Naive thymus-derived CD8-positive, alpha-beta T cell (primary cell): ENCODE data around the gene CELF5. TPM values are rescaled to one million over a fixed set of nuclear protein-coding genes. Genes with fewer than 3 reads are reported as not detected.

ENCODE experiments used
- ATAC-seq, 2 donors: fragments of 150-1000 bp; cut with Tn5 transposase in 1 of 2; sonication (Bioruptor Pico), chemical (Tn5 transposase) in 1 of 2; 1 replicate in 1 of 2; 2 replicates in 1 of 2; pipeline ENCODE4 v1.10.0; 2021; ENCODE audit warnings: mild to moderate bottlenecking in 2 of 2, moderate library complexity in 2 of 2
- POLR2A ChIA-PET: fragments of 350-600 bp; sonication (Branson Sonifier 250); formaldehyde crosslinking; loops from one replicate; lab custom pipeline; 2021; ENCODE audit warnings: antibody characterized with exemption; lab: Charles Lee
- DNase-seq, 10 donors: peaks; one replicate each; pipeline versions ENCODE4 v3.0.0 to v3.0.0-alpha.2; 2020 to 2022
- H3K27ac Mint-ChIP-seq, 10 donors: one replicate each; pipeline ENCODE4 v1.8.0; 2020 to 2022; ENCODE audit warnings: mild to moderate bottlenecking in 10 of 10, mixed read lengths in 10 of 10, moderate library complexity in 4 of 10, inconsistent platforms in 1 of 10
- H3K27me3 Mint-ChIP-seq, 5 donors: one replicate each; pipeline ENCODE4 v1.8.0; 2021 to 2022; ENCODE audit warnings: mixed read lengths in 5 of 5
- H3K36me3 Mint-ChIP-seq, 3 donors: one replicate each; pipeline ENCODE4 v1.8.0; 2020 to 2022; ENCODE audit warnings: mixed read lengths in 3 of 3, mild to moderate bottlenecking in 2 of 3, inconsistent platforms in 1 of 3
- H3K4me1 Mint-ChIP-seq, 4 donors: one replicate each; pipeline ENCODE4 v1.8.0; 2021 to 2022; ENCODE audit warnings: mixed read lengths in 4 of 4
- H3K4me3 Mint-ChIP-seq, 10 donors: one replicate each; pipeline ENCODE4 v1.8.0; 2020 to 2022; ENCODE audit warnings: mild to moderate bottlenecking in 10 of 10, mixed read lengths in 10 of 10, moderate library complexity in 6 of 10, inconsistent platforms in 1 of 10
- H3K9me3 Mint-ChIP-seq, 9 donors: one replicate each; pipeline ENCODE4 v1.8.0; 2020 to 2022; ENCODE audit warnings: mixed read lengths in 9 of 9, mild to moderate bottlenecking in 3 of 9, inconsistent platforms in 1 of 9, moderate library complexity in 1 of 9
- polyA plus RNA-seq, 3 donors: library from polyadenylated mRNA; unstranded; fragments of 300-500 nt; fragmentation: Illumina TruSeq; gene quantifications; one replicate each; pipeline ENCODE4 v1.2.3, GENCODE V29; 2021
- total RNA-seq, 8 experiments: library from RNA in 2 of 8; stranded (reverse) in 2 of 8; gene quantifications; one replicate each; pipeline ENCODE4 v1.2.3 and lab custom pipeline; 2021 to 2026

Gene CELF5
- total and polyA plus RNA-seq, 5 experiments from 2014 or later, result 0.23 to 0.41 TPM; not detected in 3

DNA sequence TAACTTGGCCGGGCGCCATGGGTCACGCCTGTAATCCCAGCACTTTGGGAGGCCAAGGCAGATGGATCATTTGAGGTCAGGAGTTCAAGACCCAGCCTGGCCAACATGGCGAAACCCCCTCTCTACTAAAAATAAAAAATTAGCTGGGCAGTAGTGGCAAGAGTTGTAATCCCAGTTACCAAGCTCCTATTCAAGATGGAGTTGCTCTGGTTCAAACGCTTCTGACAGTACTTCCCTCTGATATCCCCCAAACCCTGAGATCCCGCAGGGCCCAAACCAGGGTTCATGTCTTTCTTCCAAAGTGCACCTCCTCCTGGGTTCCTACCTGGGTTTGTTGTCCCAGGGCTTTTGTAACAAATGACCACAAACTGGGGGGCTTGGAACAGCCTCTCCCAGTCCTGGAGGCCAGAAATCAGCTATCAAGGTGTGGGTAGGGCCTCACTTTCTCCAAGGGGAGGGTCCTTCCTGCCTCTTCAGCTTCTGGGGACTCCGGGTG, 13.7 kb downstream of the CELF5 start:
- no peak overlapping the region for H3K4me3 Mint-ChIP-seq
- POLR2A ChIA-PET, result interaction anchor here (0.6 kb wide), 1 partner anchor 168 kb away, joined by 3 read pairs; no protein-coding TSS in a partner anchor
- no peak overlapping the region for H3K27ac Mint-ChIP-seq
- no peak for DNase-seq
- H3K4me1 Mint-ChIP-seq, result peaks cover 0 to 6% (median 0%) of the 10 kb centered on the region in 4 donors
- peaks cover 2 to 17% (median 9%) of the 10 kb centered on the region in 5 donors for H3K27me3 Mint-ChIP-seq
- H3K9me3 Mint-ChIP-seq, result peaks cover 0 to 2% (median 0%) of the 10 kb centered on the region in 9 donors
- no peak for ATAC-seq
- H3K36me3 Mint-ChIP-seq, result no peaks in the 10 kb centered on the region

GRCh38 chr19:3239367-3239766, 14.9 kb downstream of the CELF5 start:
- no peak overlapping the region for H3K4me3 Mint-ChIP-seq
- no peaks in the 10 kb centered on the region for H3K36me3 Mint-ChIP-seq
- H3K9me3 Mint-ChIP-seq, result peaks cover 0 to 2% (median 0%) of the 10 kb centered on the region in 9 donors
- no peak for DNase-seq
- POLR2A ChIA-PET, result interaction anchor here (0.7 kb wide), 1 partner anchor 33 kb away, joined by 4 read pairs; no protein-coding TSS in a partner anchor
- ATAC-seq, result no peak
- H3K27me3 Mint-ChIP-seq, result peaks cover 0 to 13% (median 4%) of the 10 kb centered on the region in 5 donors
- H3K4me1 Mint-ChIP-seq, result peaks cover 0 to 4% (median 0%) of the 10 kb centered on the region in 4 donors
- H3K27ac Mint-ChIP-seq, result no peak overlapping the region

DNA sequence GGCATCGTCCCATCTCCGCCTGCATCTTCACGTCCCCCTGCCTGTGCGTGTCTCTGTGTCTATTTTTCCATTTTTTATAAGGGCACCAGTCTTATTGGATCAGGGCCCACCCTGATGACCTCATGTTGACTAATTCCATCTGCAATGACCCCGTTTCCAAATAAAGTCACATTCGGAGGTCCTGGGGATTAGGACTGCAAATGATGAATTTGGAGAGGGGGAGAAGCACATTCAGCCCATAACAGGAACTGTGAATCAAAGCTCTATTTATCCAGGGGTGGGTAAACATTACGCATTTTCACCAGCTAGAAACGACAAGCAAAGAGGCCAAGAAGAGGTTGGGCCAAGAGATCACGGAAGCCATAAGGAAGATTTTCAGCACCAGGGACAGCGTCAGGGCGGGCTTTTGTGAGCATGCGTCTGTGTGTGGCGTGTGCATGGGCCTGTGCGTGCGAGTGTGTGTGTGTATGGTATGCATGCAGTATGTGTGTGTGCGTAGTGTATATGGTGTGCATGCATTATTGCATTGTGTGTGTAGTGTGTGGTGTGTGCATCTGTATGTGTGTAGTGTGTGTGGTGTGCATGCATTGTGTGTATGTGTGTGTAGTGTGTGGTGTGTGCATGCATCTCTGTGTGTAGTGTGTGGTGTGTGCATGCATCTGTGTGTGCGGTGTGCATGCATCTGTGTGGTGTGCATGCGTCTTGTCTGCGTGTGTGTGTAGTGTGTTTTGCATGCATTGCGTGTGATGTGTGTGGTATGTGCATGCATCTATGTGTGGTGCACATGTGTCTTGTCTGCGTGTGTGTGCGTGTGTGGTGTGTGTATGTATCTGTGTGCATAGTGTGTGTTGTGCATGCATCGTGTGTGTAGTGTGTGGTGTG, 19.6 kb downstream of the CELF5 start:
- DNase-seq (peak in 9 of 10 donors; percentile 10 to 56 (median 31)), ATAC-seq (peak in 1 of 2 donors; percentile 42)
- H3K27me3 Mint-ChIP-seq, result peaks cover 0 to 8% (median 5%) of the 10 kb centered on the region in 5 donors
- no peak overlapping the region for H3K27ac Mint-ChIP-seq
- H3K4me3 Mint-ChIP-seq, result no peak overlapping the region
- H3K36me3 Mint-ChIP-seq, result no peaks in the 10 kb centered on the region
- H3K4me1 Mint-ChIP-seq, result peaks cover 0 to 4% (median 0%) of the 10 kb centered on the region in 4 donors
- H3K9me3 Mint-ChIP-seq, result no peaks in the 10 kb centered on the region
- POLR2A ChIA-PET, result no interaction called here

DNA sequence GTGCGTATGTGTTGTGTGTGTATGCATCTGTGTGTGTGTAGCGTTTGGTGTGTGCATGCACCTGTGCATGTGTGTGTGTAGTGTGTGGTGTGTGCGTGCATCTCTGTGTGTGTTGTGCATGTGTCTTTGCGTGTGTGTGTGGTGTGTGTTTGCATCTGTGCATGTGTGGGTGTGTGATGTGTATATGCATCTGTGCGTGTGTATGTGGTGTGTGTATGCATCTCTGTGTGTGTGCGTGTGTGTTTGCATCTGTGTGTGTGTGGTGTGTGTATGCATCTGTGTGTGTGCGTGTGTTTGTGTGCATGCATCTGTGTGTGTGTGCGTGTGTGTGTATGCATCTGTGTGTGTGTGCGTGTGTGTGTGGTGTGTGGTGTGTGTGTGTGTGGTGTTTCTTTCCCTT, 20.6 kb downstream of the CELF5 start:
- H3K4me1 Mint-ChIP-seq, result no peaks in the 10 kb centered on the region
- H3K36me3 Mint-ChIP-seq, result no peaks in the 10 kb centered on the region
- DNase-seq (no peak), ATAC-seq (no peak)
- H3K9me3 Mint-ChIP-seq, result no peaks in the 10 kb centered on the region
- POLR2A ChIA-PET, result no interaction called here
- H3K4me3 Mint-ChIP-seq, result no peak overlapping the region
- H3K27me3 Mint-ChIP-seq, result peaks cover 3 to 18% (median 5%) of the 10 kb centered on the region in 5 donors
- H3K27ac Mint-ChIP-seq, result no peak overlapping the region

GRCh38 chr19:3248728-3249326, 24.4 kb downstream of the CELF5 start:
- DNase-seq (no peak), ATAC-seq (no peak)
- POLR2A ChIA-PET, result no interaction called here
- peaks cover 0 to 3% (median 0%) of the 10 kb centered on the region in 4 donors for H3K4me1 Mint-ChIP-seq
- peaks cover 0 to 9% (median under 1%) of the 10 kb centered on the region in 9 donors for H3K9me3 Mint-ChIP-seq
- no peaks in the 10 kb centered on the region for H3K36me3 Mint-ChIP-seq
- peaks cover 9 to 33% (median 13%) of the 10 kb centered on the region in 5 donors for H3K27me3 Mint-ChIP-seq
- no peak overlapping the region for H3K27ac Mint-ChIP-seq
- H3K4me3 Mint-ChIP-seq, result no peak overlapping the region

DNA sequence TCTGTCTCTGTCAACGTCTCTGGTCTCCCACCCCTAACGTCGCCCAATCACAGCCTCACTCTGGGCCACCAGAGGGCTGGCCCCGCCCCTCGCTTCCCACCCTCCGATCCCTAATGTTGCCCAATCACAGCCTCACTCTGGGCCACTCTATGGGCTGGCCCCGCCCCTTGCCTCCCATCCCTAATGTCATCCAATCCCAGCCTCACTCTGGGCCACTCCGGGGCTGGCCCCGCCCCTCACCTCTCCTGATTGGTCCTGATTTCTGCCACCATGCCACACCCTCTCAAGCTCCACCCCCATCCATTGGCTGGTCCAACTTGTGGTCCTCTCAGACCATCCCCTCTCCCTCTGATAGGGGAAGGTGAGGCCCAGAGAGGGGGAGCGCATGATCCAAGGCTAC, 24.9 kb downstream of the CELF5 start:
- peaks cover 9 to 33% (median 16%) of the 10 kb centered on the region in 5 donors for H3K27me3 Mint-ChIP-seq
- no peak overlapping the region for H3K27ac Mint-ChIP-seq
- no peaks in the 10 kb centered on the region for H3K36me3 Mint-ChIP-seq
- H3K4me1 Mint-ChIP-seq, result peaks cover 0 to 3% (median 0%) of the 10 kb centered on the region in 4 donors
- ATAC-seq (no peak), DNase-seq (no peak)
- POLR2A ChIA-PET, result no interaction called here
- no peak overlapping the region for H3K4me3 Mint-ChIP-seq
- peaks cover 0 to 11% (median 4%) of the 10 kb centered on the region in 9 donors for H3K9me3 Mint-ChIP-seq

DNA sequence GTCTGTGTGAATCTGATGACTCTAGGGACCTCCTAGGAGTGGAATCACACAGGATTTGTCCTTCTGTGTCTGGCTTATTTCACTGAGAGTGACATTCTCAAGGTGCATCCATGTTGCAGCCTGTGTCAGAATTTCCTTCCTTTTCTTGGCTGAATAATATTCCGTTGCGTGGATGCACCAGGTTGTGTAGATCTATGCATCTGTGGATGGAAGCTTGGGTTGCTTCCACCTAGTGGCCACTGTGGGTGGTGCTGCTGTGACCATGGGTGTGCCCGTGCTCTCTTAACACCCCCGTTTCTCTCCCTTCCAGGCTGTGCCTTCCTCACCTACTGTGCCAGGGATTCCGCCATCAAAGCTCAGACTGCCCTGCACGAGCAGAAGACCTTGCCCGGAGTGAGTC, 26.2 kb downstream of the CELF5 start:
- Mint-ChIP-seq H3K36me3 (no peaks in the 10 kb centered on the region), H3K27me3 (peaks cover 12 to 33% (median 22%) of the 10 kb centered on the region in 5 donors), H3K4me1 (peaks cover 0 to 3% (median 0%) of the 10 kb centered on the region in 4 donors), H3K27ac (peak overlapping the region in 2 of 10 donors; percentile 33 to 62), H3K4me3 (no peak overlapping the region), H3K9me3 (peaks cover 0 to 15% (median 5%) of the 10 kb centered on the region in 9 donors)
- POLR2A ChIA-PET, result interaction anchor here (0.6 kb wide), 1 partner anchor 26 kb away, joined by 3 read pairs; the partner anchor contains the start of gene CELF5
- peak; percentile 76 to 79 for ATAC-seq
- DNase-seq, result peak in 8 of 10 donors; percentile 10 to 49 (median 32)

DNA sequence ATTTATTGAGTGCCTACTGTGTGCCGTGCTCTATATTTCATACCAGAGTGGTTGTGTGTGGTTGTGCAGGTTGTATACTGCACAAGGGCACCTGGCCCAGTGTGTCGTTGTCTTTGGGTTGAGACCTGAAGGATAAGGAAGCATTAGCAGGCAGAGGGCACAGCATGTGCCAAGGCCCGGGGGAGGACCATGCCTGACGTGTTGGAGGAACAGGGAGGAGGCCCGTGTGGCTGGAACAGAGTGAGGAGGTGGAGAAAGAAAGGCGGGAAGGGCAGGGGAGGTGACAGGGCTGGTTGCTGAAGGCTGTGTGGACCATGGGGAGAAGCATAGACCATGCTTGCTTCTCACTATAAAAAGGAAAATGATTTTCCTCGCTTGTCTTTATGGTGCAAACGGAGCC, 26.8 kb downstream of the CELF5 start:
- H3K27ac Mint-ChIP-seq, result peak overlapping the region in 1 of 10 donors; percentile 34
- no peak for ATAC-seq
- H3K4me3 Mint-ChIP-seq, result no peak overlapping the region
- no peaks in the 10 kb centered on the region for H3K36me3 Mint-ChIP-seq
- POLR2A ChIA-PET, result interaction anchor here (0.6 kb wide), 1 partner anchor 26 kb away, joined by 3 read pairs; the partner anchor contains the start of gene CELF5
- H3K9me3 Mint-ChIP-seq, result peaks cover 0 to 15% (median 5%) of the 10 kb centered on the region in 9 donors
- no peak for DNase-seq
- peaks cover 12 to 33% (median 22%) of the 10 kb centered on the region in 5 donors for H3K27me3 Mint-ChIP-seq
- H3K4me1 Mint-ChIP-seq, result peaks cover 0 to 3% (median 0%) of the 10 kb centered on the region in 4 donors

GRCh38 chr19:3252650-3253049, 28.2 kb downstream of the CELF5 start:
- ATAC-seq (no peak), DNase-seq (no peak)
- Mint-ChIP-seq H3K4me1 (peaks cover 0 to 3% (median 0%) of the 10 kb centered on the region in 4 donors), H3K36me3 (no peaks in the 10 kb centered on the region), H3K27ac (no peak overlapping the region), H3K27me3 (peaks cover 12 to 33% (median 22%) of the 10 kb centered on the region in 5 donors), H3K4me3 (no peak overlapping the region), H3K9me3 (peaks cover 0 to 15% (median 5%) of the 10 kb centered on the region in 9 donors)
- POLR2A ChIA-PET, result no interaction called here

GRCh38 chr19:3253270-3253669, 28.8 kb downstream of the CELF5 start:
- no peaks in the 10 kb centered on the region for H3K36me3 Mint-ChIP-seq

GRCh38 chr19:3254520-3254919, 30.1 kb downstream of the CELF5 start:
- no peak overlapping the region for H3K27ac Mint-ChIP-seq

More at GRCh38 chr19:3253270-3253669, 28.8 kb downstream of the CELF5 start:
- DNase-seq (no peak), ATAC-seq (no peak)
- H3K4me1 Mint-ChIP-seq, result peaks cover 0 to 3% (median 0%) of the 10 kb centered on the region in 4 donors
- peaks cover 12 to 33% (median 22%) of the 10 kb centered on the region in 5 donors for H3K27me3 Mint-ChIP-seq
- POLR2A ChIA-PET, result interaction anchor here (0.6 kb wide), 1 partner anchor 16 kb away, joined by 3 read pairs; no protein-coding TSS in a partner anchor
- peaks cover 0 to 15% (median 5%) of the 10 kb centered on the region in 9 donors for H3K9me3 Mint-ChIP-seq
- H3K4me3 Mint-ChIP-seq, result no peak overlapping the region
- no peak overlapping the region for H3K27ac Mint-ChIP-seq

GRCh38 chr19:3257071-3257470, 32.6 kb downstream of the CELF5 start:
- Mint-ChIP-seq H3K27ac (no peak overlapping the region), H3K36me3 (no peaks in the 10 kb centered on the region), H3K9me3 (peaks cover 0 to 15% (median 5%) of the 10 kb centered on the region in 9 donors), H3K4me3 (no peak overlapping the region), H3K27me3 (peaks cover 0 to 10% (median 7%) of the 10 kb centered on the region in 5 donors), H3K4me1 (no peaks in the 10 kb centered on the region)
- DNase-seq (no peak), ATAC-seq (no peak)
- POLR2A ChIA-PET, result no interaction called here

More at GRCh38 chr19:3254520-3254919, 30.1 kb downstream of the CELF5 start:
- H3K27me3 Mint-ChIP-seq, result peaks cover 13 to 21% (median 19%) of the 10 kb centered on the region in 5 donors
- H3K36me3 Mint-ChIP-seq, result no peaks in the 10 kb centered on the region
- DNase-seq, result no peak
- peaks cover 0 to 15% (median 5%) of the 10 kb centered on the region in 9 donors for H3K9me3 Mint-ChIP-seq
- POLR2A ChIA-PET, result no interaction called here
- ATAC-seq, result no peak
- peaks cover 0 to 3% (median 0%) of the 10 kb centered on the region in 4 donors for H3K4me1 Mint-ChIP-seq
- no peak overlapping the region for H3K4me3 Mint-ChIP-seq
